Measurements from ENCODE around the gene ANKFN1.

ANKFN1 gene

DNA sequence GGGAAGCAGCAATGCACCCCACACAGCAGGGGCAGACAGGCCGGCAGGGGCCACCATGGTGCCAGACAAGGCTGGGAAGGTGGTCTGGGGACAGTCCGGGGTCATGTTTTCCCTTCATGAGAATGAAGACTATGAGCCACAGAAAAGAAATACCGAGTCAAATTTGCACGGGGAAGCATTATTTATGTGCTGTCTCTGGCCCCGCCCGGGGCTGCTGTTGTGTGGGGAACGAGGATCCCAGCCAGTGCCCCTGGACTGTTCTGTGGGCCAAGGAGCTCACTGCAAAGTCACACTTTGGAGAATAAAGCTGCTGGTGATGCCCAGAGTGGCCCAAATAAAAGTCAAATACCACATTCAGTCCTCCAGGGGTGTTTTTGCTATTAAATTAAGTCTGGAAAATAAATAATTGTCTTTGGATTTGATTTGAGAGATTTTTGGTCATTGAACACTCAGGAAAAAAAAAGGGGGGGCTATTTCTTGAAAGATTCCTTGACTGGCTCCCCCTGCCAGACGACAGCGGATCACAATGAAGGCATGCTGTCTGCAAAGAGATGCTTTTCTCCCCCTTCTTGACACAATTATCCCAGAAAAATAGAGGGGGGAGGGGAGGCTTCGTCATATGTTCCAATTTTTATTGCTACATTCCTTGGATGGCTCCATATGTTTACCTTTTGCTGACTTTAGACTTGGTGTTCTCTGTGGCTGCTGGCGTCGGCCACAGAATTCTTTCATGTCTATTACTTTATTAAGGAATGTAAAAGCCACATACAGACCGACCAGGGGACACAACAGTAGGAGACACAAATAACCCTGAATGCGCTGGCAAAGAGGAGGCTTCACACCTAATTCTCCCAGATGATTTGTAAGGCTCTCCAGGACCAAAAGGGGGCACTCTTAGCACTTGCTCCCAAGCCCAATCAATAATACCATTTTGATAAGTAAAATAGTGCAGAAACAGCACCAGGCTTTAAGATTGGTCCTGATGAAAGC is 27.1 kb upstream of the ANKFN1 start:
- H3K9me3 ChIP-seq (ENCODE audit: control insufficient read depth, low read length) = no peaks in the 10 kb centered on the region
- no peak overlapping the region for H3K27ac ChIP-seq (ENCODE audit: low read depth, low read length, severe bottlenecking)
- peaks cover 4% of the 10 kb centered on the region for H3K4me1 ChIP-seq (ENCODE audit: control insufficient read depth, insufficient read depth, low read length, poor library complexity, severe bottlenecking)
- WGBS, 2 experiments (ENCODE audit: insufficient coverage in 2 of 2) = 81 to 93% methylated on average over 7 to 9 of the region's 14 CpGs
- H3K4me3 ChIP-seq (ENCODE audit: extremely low read depth, insufficient read depth, low read length, poor library complexity, severe bottlenecking) = no peak overlapping the region
- no peaks in the 10 kb centered on the region for H3K36me3 ChIP-seq (ENCODE audit: control insufficient read depth, insufficient read depth, low read length)

DNA sequence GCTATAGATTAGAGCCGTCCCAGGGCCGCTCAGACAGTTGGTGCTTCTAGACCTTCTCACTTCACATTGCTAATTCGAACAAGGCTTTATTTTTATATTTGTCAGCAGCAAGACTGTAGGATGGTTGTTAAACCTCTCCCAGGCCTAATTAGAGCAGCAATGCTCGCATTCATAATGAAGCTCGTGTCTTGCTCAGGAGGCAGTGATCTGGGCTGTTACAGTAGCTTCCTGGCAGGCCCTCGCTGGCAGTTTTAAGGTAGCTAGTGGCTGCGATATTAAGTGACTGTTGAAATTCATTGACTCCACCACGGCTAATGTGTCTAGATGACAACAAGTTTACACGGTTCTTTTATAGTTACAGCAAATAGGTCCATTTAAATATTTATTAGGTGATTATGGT is 23.2 kb upstream of the ANKFN1 start:
- Histone ChIP-seq H3K9me3 (ENCODE audit: control insufficient read depth, low read length) (no peaks in the 10 kb centered on the region), H3K36me3 (ENCODE audit: control insufficient read depth, insufficient read depth, low read length) (no peaks in the 10 kb centered on the region), H3K4me1 (ENCODE audit: control insufficient read depth, insufficient read depth, low read length, poor library complexity, severe bottlenecking) (peaks cover 4% of the 10 kb centered on the region), H3K27ac (ENCODE audit: low read depth, low read length, severe bottlenecking) (no peak overlapping the region), H3K4me3 (ENCODE audit: extremely low read depth, insufficient read depth, low read length, poor library complexity, severe bottlenecking) (no peak overlapping the region)
- 72 to 79% methylated on average over 5 to 7 of the region's 9 CpGs for WGBS, 2 experiments (ENCODE audit: insufficient coverage in 2 of 2)

DNA sequence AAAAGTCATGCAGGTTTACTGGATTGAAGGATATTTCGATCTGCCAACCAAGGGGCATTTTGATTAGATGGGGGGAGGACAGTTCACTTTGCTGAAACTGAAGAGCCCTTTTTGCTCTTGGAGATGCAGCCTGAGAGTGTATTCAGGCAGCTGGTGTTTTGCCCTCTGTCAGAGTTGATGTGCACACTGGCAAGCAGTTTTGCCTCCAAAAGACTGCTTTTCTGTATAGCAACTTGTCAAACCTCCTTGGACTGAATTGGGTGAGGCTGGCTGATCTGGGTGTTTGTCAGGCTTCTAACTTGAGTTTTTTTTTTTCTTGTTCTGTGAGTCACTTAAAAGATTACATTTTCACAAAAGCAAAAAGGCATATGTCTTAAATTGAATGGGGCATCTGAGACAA is 22.6 kb upstream of the ANKFN1 start:
- Histone ChIP-seq H3K4me1 (ENCODE audit: control insufficient read depth, insufficient read depth, low read length, poor library complexity, severe bottlenecking) (peaks cover 4% of the 10 kb centered on the region), H3K36me3 (ENCODE audit: control insufficient read depth, insufficient read depth, low read length) (no peaks in the 10 kb centered on the region), H3K27ac (ENCODE audit: low read depth, low read length, severe bottlenecking) (no peak overlapping the region), H3K4me3 (ENCODE audit: extremely low read depth, insufficient read depth, low read length, poor library complexity, severe bottlenecking) (no peak overlapping the region), H3K9me3 (ENCODE audit: control insufficient read depth, low read length) (no peaks in the 10 kb centered on the region)
- WGBS, 2 experiments (ENCODE audit: insufficient coverage in 2 of 2) = 90% methylated on average over 1 of the region's 1 CpG; no CpG with 5 or more reads in 1 of the 2 experiments

DNA sequence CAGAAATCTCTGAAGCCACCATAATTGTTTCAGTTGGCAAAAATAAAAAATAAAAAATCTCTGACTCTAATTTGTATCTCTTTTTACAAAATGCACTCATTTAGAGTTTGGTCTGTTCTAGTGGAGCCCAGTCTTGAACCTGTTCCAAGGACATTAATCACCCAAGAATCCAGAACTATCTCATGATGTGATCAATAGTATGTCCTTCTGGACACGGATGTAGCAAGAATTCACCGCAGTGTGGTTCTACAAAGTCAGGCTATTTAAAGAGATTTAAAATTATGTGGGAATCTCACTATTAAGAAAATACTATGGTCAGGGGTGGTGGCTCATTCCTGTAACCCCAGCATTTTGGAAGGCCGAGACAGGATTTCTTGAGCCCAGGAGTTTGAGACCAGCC is 21.8 kb upstream of the ANKFN1 start:
- Histone ChIP-seq H3K36me3 (ENCODE audit: control insufficient read depth, insufficient read depth, low read length) (no peaks in the 10 kb centered on the region), H3K9me3 (ENCODE audit: control insufficient read depth, low read length) (no peaks in the 10 kb centered on the region), H3K27ac (ENCODE audit: low read depth, low read length, severe bottlenecking) (no peak overlapping the region), H3K4me3 (ENCODE audit: extremely low read depth, insufficient read depth, low read length, poor library complexity, severe bottlenecking) (no peak overlapping the region), H3K4me1 (ENCODE audit: control insufficient read depth, insufficient read depth, low read length, poor library complexity, severe bottlenecking) (peaks cover 4% of the 10 kb centered on the region)
- WGBS, 2 experiments (ENCODE audit: insufficient coverage in 2 of 2) = 100% methylated on average over 2 of the region's 3 CpGs; no CpG with 5 or more reads in 1 of the 2 experiments

DNA sequence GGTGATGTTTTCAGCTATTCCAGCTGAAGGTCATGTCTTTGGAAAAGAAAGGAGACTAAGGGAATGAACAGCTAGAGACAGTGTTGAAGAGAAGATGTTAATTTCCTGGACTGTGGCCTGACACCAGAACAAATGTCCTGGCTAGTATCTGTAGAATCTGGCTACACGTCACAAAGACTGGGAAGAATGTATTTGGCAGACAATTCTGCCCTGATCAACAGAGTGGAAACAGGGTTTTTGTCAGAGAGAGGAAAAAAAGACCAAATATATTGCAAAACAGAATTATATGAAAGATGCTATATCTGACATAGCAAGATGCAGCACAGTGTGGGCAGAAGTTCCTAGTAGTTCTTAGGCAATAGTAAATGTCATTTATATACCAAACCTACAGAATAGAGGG is 17.0 kb upstream of the ANKFN1 start:
- Histone ChIP-seq H3K4me3 (ENCODE audit: extremely low read depth, insufficient read depth, low read length, poor library complexity, severe bottlenecking) (no peak overlapping the region), H3K9me3 (ENCODE audit: control insufficient read depth, low read length) (no peaks in the 10 kb centered on the region), H3K27ac (ENCODE audit: low read depth, low read length, severe bottlenecking) (no peak overlapping the region), H3K4me1 (ENCODE audit: control insufficient read depth, insufficient read depth, low read length, poor library complexity, severe bottlenecking) (no peaks in the 10 kb centered on the region), H3K36me3 (ENCODE audit: control insufficient read depth, insufficient read depth, low read length) (no peaks in the 10 kb centered on the region)
- WGBS, 2 experiments (ENCODE audit: insufficient coverage in 2 of 2) = 71 to 83% methylated on average over 1 of the region's 1 CpG

DNA sequence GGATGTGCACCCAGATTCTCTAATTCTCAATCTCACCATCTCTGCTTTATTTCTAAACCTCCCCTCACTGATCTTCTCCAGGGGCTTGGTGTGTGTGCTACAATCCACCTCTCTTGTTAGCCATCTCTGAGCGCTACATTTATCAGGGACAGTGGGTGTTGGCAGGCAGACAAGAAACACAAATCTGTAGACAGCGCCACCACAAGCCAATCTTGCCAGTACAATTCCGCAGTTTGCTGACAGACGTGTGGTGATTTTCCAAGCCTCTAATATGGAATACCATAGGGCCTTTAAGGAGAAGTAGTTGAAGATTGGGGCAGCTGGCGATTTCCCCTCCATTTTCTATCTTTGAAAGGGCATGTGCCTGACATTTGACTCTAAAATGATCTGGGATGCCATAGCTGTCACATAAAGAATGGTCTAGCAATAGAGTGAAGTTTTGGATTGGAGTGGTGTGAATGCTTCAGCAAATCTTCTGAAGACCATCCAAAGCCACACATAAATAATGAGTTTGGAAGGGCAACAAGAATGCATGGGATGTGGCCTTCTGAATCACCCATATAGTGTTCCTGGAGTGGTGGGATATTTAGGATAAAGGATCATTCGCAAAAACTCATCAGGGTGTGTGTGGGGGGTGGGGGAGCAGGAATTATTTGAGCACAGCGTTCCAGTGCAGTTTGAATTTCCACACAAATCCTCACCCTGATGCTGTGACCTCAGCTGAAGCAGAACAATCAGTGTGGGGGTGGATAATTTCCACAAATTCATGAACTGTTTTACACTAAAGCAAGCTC is 12.0 kb upstream of the ANKFN1 start:
- H3K36me3 ChIP-seq (ENCODE audit: control insufficient read depth, insufficient read depth, low read length) = no peaks in the 10 kb centered on the region
- 92 to 100% methylated on average over 3 to 4 of the region's 7 CpGs for WGBS, 2 experiments (ENCODE audit: insufficient coverage in 2 of 2)
- no peak overlapping the region for H3K27ac ChIP-seq (ENCODE audit: low read depth, low read length, severe bottlenecking)
- no peaks in the 10 kb centered on the region for H3K9me3 ChIP-seq (ENCODE audit: control insufficient read depth, low read length)
- H3K4me3 ChIP-seq (ENCODE audit: extremely low read depth, insufficient read depth, low read length, poor library complexity, severe bottlenecking) = no peak overlapping the region
- H3K4me1 ChIP-seq (ENCODE audit: control insufficient read depth, insufficient read depth, low read length, poor library complexity, severe bottlenecking) = no peaks in the 10 kb centered on the region

DNA sequence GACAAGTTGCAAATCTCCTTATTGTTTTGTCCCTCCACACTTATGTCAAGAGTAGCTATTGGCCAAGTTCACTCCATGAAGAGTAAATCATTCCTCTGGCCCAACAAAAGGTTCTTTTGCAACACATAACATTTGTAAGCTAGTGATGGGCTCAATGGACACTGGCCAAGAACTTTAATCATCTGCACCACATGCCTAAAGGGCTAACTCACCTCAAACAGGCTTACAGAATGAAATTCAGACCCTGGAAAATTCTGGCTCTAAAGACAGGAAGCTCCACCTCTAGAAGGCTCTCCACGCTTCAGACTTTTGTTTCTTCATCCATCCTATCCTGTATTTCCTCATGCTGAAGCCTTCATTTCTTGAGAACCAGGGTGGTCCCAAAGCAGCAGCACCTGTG is 10.9 kb upstream of the ANKFN1 start:
- H3K4me3 ChIP-seq (ENCODE audit: extremely low read depth, insufficient read depth, low read length, poor library complexity, severe bottlenecking) = no peak overlapping the region
- H3K27ac ChIP-seq (ENCODE audit: low read depth, low read length, severe bottlenecking) = no peak overlapping the region
- no peaks in the 10 kb centered on the region for H3K36me3 ChIP-seq (ENCODE audit: control insufficient read depth, insufficient read depth, low read length)
- no peaks in the 10 kb centered on the region for H3K9me3 ChIP-seq (ENCODE audit: control insufficient read depth, low read length)
- no peaks in the 10 kb centered on the region for H3K4me1 ChIP-seq (ENCODE audit: control insufficient read depth, insufficient read depth, low read length, poor library complexity, severe bottlenecking)
- WGBS, 2 experiments (ENCODE audit: insufficient coverage in 2 of 2) = 100% methylated on average over 1 of the region's 1 CpG; no CpG with 5 or more reads in 1 of the 2 experiments

DNA sequence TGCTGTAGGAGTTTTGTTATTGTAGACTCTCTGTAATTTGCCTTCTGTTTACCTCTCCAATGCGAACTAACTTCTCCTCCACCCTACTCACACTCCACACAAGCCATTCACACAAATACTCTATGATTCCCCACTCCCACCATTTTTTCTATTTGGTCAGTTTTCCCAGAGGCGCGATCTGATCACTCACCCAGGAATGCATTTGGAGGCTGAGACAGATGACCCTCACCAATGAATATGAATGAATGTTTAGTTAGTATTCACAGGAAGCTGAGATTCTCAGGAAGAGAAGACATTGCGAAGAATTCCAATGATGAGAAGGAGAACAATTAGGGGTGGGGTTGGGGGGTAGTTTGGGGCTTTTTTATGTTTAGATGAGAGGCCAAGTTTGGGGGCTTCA is 10.5 kb upstream of the ANKFN1 start:
- WGBS, 2 experiments (ENCODE audit: insufficient coverage in 2 of 2) = 92 to 95% methylated on average over 1 to 2 of the region's 4 CpGs
- no peaks in the 10 kb centered on the region for H3K4me1 ChIP-seq (ENCODE audit: control insufficient read depth, insufficient read depth, low read length, poor library complexity, severe bottlenecking)
- H3K4me3 ChIP-seq (ENCODE audit: extremely low read depth, insufficient read depth, low read length, poor library complexity, severe bottlenecking) = no peak overlapping the region
- no peaks in the 10 kb centered on the region for H3K36me3 ChIP-seq (ENCODE audit: control insufficient read depth, insufficient read depth, low read length)
- H3K27ac ChIP-seq (ENCODE audit: low read depth, low read length, severe bottlenecking) = no peak overlapping the region
- H3K9me3 ChIP-seq (ENCODE audit: control insufficient read depth, low read length) = no peaks in the 10 kb centered on the region

DNA sequence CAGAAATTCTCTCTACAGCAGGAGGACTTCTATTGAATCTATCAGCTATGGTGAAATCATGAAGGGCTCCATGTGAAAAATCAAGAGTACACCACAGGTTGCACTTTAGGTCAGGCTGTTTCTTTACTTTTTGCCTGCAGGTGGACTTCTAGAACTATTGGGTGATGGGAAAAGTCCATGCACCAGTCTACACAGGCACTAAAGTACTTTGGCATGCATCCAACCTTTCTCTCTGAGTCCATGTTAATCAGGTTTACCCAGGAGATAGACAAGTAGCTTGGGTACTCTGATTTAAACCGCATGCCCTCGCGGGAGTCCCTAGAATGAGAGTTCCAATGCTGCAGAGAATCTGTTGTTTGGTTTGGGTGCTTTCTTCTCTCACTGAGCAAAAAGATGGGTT is 9.1 kb upstream of the ANKFN1 start:
- no peak overlapping the region for H3K4me3 ChIP-seq (ENCODE audit: extremely low read depth, insufficient read depth, low read length, poor library complexity, severe bottlenecking)
- H3K4me1 ChIP-seq (ENCODE audit: control insufficient read depth, insufficient read depth, low read length, poor library complexity, severe bottlenecking) = no peaks in the 10 kb centered on the region
- H3K9me3 ChIP-seq (ENCODE audit: control insufficient read depth, low read length) = no peaks in the 10 kb centered on the region
- H3K36me3 ChIP-seq (ENCODE audit: control insufficient read depth, insufficient read depth, low read length) = no peaks in the 10 kb centered on the region
- WGBS, 2 experiments (ENCODE audit: insufficient coverage in 2 of 2) = 86 to 92% methylated on average over 3 of the region's 3 CpGs
- H3K27ac ChIP-seq (ENCODE audit: low read depth, low read length, severe bottlenecking) = no peak overlapping the region

DNA sequence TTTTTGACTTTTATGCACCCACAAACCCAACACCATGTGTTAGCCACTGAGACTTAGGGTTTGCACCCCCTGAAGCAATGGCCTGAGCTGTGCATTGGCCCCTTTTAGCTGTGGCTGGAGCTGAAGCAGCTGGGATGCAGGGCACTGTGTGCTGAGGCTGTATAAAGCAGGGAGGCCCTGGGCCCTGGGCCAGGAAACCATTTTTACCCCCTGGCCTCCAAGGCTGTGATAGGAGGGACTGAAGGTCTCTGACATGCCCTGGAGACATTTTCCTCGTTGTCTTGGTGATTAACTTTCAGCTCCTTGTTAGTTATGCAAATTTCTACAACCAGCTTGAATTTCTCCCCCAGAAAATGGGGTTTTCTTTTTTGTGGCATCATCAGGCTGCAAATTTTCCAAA is 6.7 kb upstream of the ANKFN1 start:
- Histone ChIP-seq H3K9me3 (ENCODE audit: control insufficient read depth, low read length) (no peaks in the 10 kb centered on the region), H3K27ac (ENCODE audit: low read depth, low read length, severe bottlenecking) (no peak overlapping the region), H3K4me1 (ENCODE audit: control insufficient read depth, insufficient read depth, low read length, poor library complexity, severe bottlenecking) (no peaks in the 10 kb centered on the region), H3K36me3 (ENCODE audit: control insufficient read depth, insufficient read depth, low read length) (no peaks in the 10 kb centered on the region), H3K4me3 (ENCODE audit: extremely low read depth, insufficient read depth, low read length, poor library complexity, severe bottlenecking) (no peak overlapping the region)
- WGBS, 2 experiments (ENCODE audit: insufficient coverage in 2 of 2) = 100% methylated on average over 1 of the region's 1 CpG; no CpG with 5 or more reads in 1 of the 2 experiments
